ENCODE measurements around the gene MYOT.

- peak; percentile 18 for TF ChIP-seq CTCF (IDR thresholded peaks at IDR 0.05; ENCODE audit: low read depth, low read length, poor library complexity, severe bottlenecking)
- TF ChIP-seq EZH2phosphoT487 (IDR thresholded peaks at IDR 0.05; ENCODE audit: borderline replicate concordance, low read length): no peak
Measured at GRCh38 chr5:137888863-137889759, 21.5 kb downstream of the MYOT start, which contains the start of gene PKD2L2.

All from DOHH2 (cell line).